Keratinocyte (primary cell): ENCODE results near the gene ODAD2. TPM values are rescaled to one million over a fixed set of nuclear protein-coding genes. Genes with fewer than 3 reads are reported as not detected.

Experiments
- DNase-seq: peaks from one replicate; pipeline ENCODE4 v3.0.0-alpha.2; 2011; ENCODE audit warnings: low read depth, missing footprints, low spot score
- FAIRE-seq: peaks from 2 replicates; lab custom pipeline; 2011; peaks lifted over from hg19 to GRCh38; lab: Jason Lieb, UNC
- H2AFZ ChIP-seq: 2 replicates; pipeline ENCODE4 v1.6.0; 2012; ENCODE audit warnings: low read length, control low read depth, inconsistent platforms; ENCODE audit not compliant: control insufficient read depth
- H3K27ac ChIP-seq: 2 replicates; pipeline ENCODE4 v1.5.1; 2011; ENCODE audit warnings: low read length; ENCODE audit not compliant: control insufficient read depth, insufficient read depth
- H3K27me3 ChIP-seq: 3 replicates; pipeline ENCODE4 v1.6.0; 2011; ENCODE audit warnings: low read length; ENCODE audit not compliant: control insufficient read depth, insufficient read depth; ENCODE audit errors: extremely low read depth
- H3K36me3 ChIP-seq, 2 experiments: 2 replicates in 1 of 2; 3 replicates in 1 of 2; pipeline ENCODE4 v1.5.1; 2011; ENCODE audit warnings: low read length in 2 of 2, mild to moderate bottlenecking in 1 of 2; ENCODE audit not compliant: control insufficient read depth in 2 of 2, insufficient read depth in 2 of 2; ENCODE audit errors: extremely low read depth in 1 of 2
- H3K4me1 ChIP-seq: 3 replicates; pipeline ENCODE4 v1.5.1; 2011; ENCODE audit warnings: low read length; ENCODE audit not compliant: control insufficient read depth, insufficient read depth; ENCODE audit errors: extremely low read depth
- H3K4me2 ChIP-seq: 3 replicates; pipeline ENCODE4 v1.6.0; 2011; ENCODE audit warnings: low read depth, low read length; ENCODE audit not compliant: control insufficient read depth, insufficient read depth; ENCODE audit errors: extremely low read depth
- H3K4me3 ChIP-seq, 3 experiments: fragments of 200-600 bp in 1 of 3; sonication (generic) in 1 of 3; 2 replicates in 2 of 3; 3 replicates in 1 of 3; pipeline ENCODE4 v1.5.1; 2011 to 2016; ENCODE audit warnings: low read length in 3 of 3, mild to moderate bottlenecking in 3 of 3, control low read depth in 2 of 3, inconsistent platforms in 1 of 3, low read depth in 1 of 3, mixed read lengths in 1 of 3, mixed run types in 1 of 3, moderate library complexity in 1 of 3; ENCODE audit not compliant: control insufficient read depth in 2 of 3, insufficient read depth in 2 of 3; ENCODE audit errors: extremely low read depth in 1 of 3
- H3K79me2 ChIP-seq: 2 replicates; pipeline ENCODE4 v1.6.0; 2012; ENCODE audit warnings: low read length; ENCODE audit not compliant: control insufficient read depth, insufficient read depth
- H3K9ac ChIP-seq: 3 replicates; pipeline ENCODE4 v1.6.0; 2011; ENCODE audit warnings: low read length; ENCODE audit not compliant: control insufficient read depth, insufficient read depth; ENCODE audit errors: extremely low read depth
- H3K9me1 ChIP-seq: 3 replicates; pipeline ENCODE4 v1.6.0; 2011; ENCODE audit warnings: low read length; ENCODE audit not compliant: control insufficient read depth, insufficient read depth; ENCODE audit errors: extremely low read depth
- H3K9me3 ChIP-seq: 2 replicates; pipeline ENCODE4 v1.5.1; 2012; ENCODE audit warnings: low read depth, low read length; ENCODE audit not compliant: control insufficient read depth
- H4K20me1 ChIP-seq: 3 replicates; pipeline ENCODE4 v1.6.0; 2011; ENCODE audit warnings: low read length; ENCODE audit not compliant: control insufficient read depth, insufficient read depth; ENCODE audit errors: extremely low read depth
- EZH2 ChIP-seq: IDR thresholded peaks from one replicate; pipeline ENCODE4 v1.6.1; 2012; ENCODE audit warnings: inconsistent platforms, mild to moderate bottlenecking, low read length, moderate library complexity
- dilution Hi-C: fragments of 300-500 bp; cut with MboI; formaldehyde crosslinking; loops from one replicate; pipeline ENCODE4 v1.7.0; 2020; ENCODE audit warnings: low sequenced_read_pairs; ENCODE audit not compliant: extremely low pct_ligation_motif_present
- polyA plus RNA-seq, 5 experiments: library from polyadenylated mRNA; depleted of rRNA in 3 of 5; stranded (reverse) in 3 of 5; stranded (forward) in 1 of 5; unstranded in 1 of 5; fragments of >200 nt; gene quantifications; 1 replicate in 1 of 5; 2 replicates in 3 of 5; 3 replicates in 1 of 5; pipeline versions ENCODE4 v1.2.1 to v1.2.3, GENCODE V29; 2011 to 2012; ENCODE audit warnings: missing spikeins in 2 of 5, low read depth in 1 of 5, low replicate concordance in 1 of 5
- TF ChIP-seq, protein P1 (sequence below), 3 experiments: IDR thresholded peaks in 1 of 3; conservative IDR thresholded peaks in 1 of 3; optimal IDR thresholded peaks in 1 of 3; 2 replicates in 2 of 3; 3 replicates in 1 of 3; pipeline versions ENCODE3 to v1.5.1; 2011; ENCODE audit warnings: low read length in 3 of 3, mild to moderate bottlenecking in 3 of 3, moderate library complexity in 2 of 3, control low read depth in 1 of 3, inconsistent platforms in 1 of 3; ENCODE audit not compliant: insufficient read depth in 2 of 3; ENCODE audit errors: extremely low read depth in 1 of 3

ODAD2 gene
- polyA plus RNA-seq, 1 donor (not counting 4 experiments of a cell fraction or from before 2014, with no cell fraction given) = not detected

DNA sequence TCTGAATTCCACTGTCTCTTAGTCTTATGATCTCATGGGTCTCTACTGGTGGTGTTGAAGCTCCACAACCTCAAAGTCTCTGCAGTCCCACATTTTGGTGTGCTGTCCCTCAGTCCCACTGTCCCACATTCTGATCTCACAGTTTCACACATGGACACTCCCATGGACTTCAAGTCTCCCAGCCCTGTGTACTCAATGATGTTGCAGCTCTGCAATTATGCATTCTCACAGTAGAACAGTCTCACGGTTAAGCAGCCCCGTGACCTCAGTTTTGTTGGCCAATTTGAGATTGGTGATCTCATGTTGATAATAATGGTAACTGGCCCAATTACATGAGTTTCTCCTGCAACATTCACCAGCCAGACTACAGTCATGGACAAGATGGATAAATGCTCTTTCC is 109.4 kb downstream of the ODAD2 start:
- TF ChIP-seq, protein P1, sequence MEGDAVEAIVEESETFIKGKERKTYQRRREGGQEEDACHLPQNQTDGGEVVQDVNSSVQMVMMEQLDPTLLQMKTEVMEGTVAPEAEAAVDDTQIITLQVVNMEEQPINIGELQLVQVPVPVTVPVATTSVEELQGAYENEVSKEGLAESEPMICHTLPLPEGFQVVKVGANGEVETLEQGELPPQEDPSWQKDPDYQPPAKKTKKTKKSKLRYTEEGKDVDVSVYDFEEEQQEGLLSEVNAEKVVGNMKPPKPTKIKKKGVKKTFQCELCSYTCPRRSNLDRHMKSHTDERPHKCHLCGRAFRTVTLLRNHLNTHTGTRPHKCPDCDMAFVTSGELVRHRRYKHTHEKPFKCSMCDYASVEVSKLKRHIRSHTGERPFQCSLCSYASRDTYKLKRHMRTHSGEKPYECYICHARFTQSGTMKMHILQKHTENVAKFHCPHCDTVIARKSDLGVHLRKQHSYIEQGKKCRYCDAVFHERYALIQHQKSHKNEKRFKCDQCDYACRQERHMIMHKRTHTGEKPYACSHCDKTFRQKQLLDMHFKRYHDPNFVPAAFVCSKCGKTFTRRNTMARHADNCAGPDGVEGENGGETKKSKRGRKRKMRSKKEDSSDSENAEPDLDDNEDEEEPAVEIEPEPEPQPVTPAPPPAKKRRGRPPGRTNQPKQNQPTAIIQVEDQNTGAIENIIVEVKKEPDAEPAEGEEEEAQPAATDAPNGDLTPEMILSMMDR (optimal IDR thresholded peaks at IDR 0.05 in 1 of 3, IDR thresholded peaks at IDR 0.05 in 1 of 3, conservative IDR thresholded peaks at IDR 0.05 in 1 of 3; ENCODE audit: extremely low read depth in 1 of 3, insufficient read depth in 2 of 3, low read length in 3 of 3) = no peak
- TF ChIP-seq EZH2 = no peak
- FAIRE-seq (no peak), DNase-seq (no peak)
- no peaks in the 10 kb centered on the region for H3K36me3 ChIP-seq
- H3K4me3 ChIP-seq = no peak overlapping the region
- H3K79me2 ChIP-seq = no peaks in the 10 kb centered on the region
- no peak overlapping the region for H3K9ac ChIP-seq
- no peaks in the 10 kb centered on the region for H3K4me1 ChIP-seq
- no peaks in the 10 kb centered on the region for H3K9me1 ChIP-seq
- no peak overlapping the region for H3K4me2 ChIP-seq
- H3K9me3 ChIP-seq = no peaks in the 10 kb centered on the region
- dilution Hi-C loops = no loop called here
- H3K27me3 ChIP-seq = no peaks in the 10 kb centered on the region
- H4K20me1 ChIP-seq = no peaks in the 10 kb centered on the region
- no peak overlapping the region for H2AFZ ChIP-seq
- no peak overlapping the region for H3K27ac ChIP-seq

DNA sequence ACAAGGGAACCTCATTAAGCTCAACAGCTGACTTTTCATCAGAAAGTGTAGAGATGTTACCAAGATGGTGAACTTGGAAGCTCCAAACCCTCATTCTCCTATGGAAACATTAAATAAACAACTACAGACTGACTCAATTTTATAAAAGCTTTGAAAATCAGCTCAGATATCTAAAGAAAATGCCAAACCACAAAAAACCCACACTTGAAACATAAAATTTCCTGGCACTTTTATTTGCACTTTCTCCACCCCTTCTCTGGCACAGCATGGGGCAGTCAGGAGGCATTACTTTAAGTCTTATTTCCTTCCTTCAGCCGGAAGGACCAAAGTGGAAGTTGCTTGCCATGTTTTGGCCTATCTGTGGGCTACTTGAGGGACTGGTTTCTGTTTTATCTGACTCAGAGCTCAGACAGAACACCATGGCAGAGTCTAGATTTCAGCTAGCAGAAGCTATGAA is 114.7 kb downstream of the ODAD2 start:
- Histone ChIP-seq H4K20me1 (no peaks in the 10 kb centered on the region), H3K4me2 (no peak overlapping the region), H3K27me3 (no peaks in the 10 kb centered on the region), H3K27ac (no peak overlapping the region), H3K36me3 (no peaks in the 10 kb centered on the region), H3K9me3 (no peaks in the 10 kb centered on the region), H3K4me3 (no peak overlapping the region), H3K79me2 (no peaks in the 10 kb centered on the region), H3K9ac (no peak overlapping the region), H3K4me1 (no peaks in the 10 kb centered on the region), H3K9me1 (no peaks in the 10 kb centered on the region), H2AFZ (no peak overlapping the region)
- FAIRE-seq = no peak
- no peak for DNase-seq
- dilution Hi-C loops = no loop called here
- TF ChIP-seq, protein P1 (optimal IDR thresholded peaks at IDR 0.05 in 1 of 3, IDR thresholded peaks at IDR 0.05 in 1 of 3, conservative IDR thresholded peaks at IDR 0.05 in 1 of 3; ENCODE audit: extremely low read depth in 1 of 3, insufficient read depth in 2 of 3, low read length in 3 of 3) = no peak
- TF ChIP-seq EZH2 = no peak
